Neural progenitor cell (in vitro differentiated cells): ENCODE measurements around the gene PLXNA4.

Experiments
- EZH2 ChIP-seq: fragments of 200-600 bp; sonication (generic); IDR thresholded peaks from 2 replicates; pipeline ENCODE4 v1.6.1; 2017; ENCODE audit warnings: antibody characterized with exemption, mild to moderate bottlenecking, moderate library complexity
- EZH2phosphoT487 ChIP-seq: fragments of 200-600 bp; sonication (generic); IDR thresholded peaks from 2 replicates; pipeline ENCODE4 v1.6.1; 2017; ENCODE audit warnings: antibody characterized with exemption
- TF ChIP-seq, protein P1 (sequence below): fragments of 200-600 bp; sonication (generic); IDR thresholded peaks from 2 replicates; pipeline ENCODE4 v1.5.1; 2017; ENCODE audit warnings: antibody characterized with exemption, mild to moderate bottlenecking

DNA sequence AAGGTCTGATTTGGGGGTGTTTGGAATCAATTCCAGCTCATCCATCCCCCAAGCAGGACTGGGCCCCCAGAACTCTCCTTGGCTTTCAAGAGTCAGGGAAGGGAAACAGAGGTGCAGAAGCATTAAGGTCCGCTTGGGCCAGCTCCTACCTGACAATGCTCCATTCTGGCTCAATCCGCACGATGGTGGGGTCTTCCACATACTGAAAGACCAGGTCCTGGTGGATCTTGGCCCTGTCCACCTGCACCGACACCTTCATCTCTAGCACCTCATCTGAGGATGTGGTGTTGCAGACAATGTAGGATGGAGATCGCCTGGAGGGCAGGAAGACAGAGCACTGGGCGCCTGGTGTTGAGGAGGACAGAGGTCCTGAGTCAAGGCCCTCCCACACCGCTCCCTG is 391.1 kb downstream of the PLXNA4 start:
- TF ChIP-seq EZH2: no peak
- TF ChIP-seq, protein P1, sequence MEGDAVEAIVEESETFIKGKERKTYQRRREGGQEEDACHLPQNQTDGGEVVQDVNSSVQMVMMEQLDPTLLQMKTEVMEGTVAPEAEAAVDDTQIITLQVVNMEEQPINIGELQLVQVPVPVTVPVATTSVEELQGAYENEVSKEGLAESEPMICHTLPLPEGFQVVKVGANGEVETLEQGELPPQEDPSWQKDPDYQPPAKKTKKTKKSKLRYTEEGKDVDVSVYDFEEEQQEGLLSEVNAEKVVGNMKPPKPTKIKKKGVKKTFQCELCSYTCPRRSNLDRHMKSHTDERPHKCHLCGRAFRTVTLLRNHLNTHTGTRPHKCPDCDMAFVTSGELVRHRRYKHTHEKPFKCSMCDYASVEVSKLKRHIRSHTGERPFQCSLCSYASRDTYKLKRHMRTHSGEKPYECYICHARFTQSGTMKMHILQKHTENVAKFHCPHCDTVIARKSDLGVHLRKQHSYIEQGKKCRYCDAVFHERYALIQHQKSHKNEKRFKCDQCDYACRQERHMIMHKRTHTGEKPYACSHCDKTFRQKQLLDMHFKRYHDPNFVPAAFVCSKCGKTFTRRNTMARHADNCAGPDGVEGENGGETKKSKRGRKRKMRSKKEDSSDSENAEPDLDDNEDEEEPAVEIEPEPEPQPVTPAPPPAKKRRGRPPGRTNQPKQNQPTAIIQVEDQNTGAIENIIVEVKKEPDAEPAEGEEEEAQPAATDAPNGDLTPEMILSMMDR: no peak
- TF ChIP-seq EZH2phosphoT487: no peak
